Esophagus squamous epithelium (tissue), 5 donors: ENCODE data around the gene MARCHF2. TPM values are rescaled to one million over a fixed set of nuclear protein-coding genes. Genes with fewer than 3 reads are reported as not detected.
A peak's percentile ranks its signal among the peaks of the same experiment; 100 is the strongest.

ENCODE experiments used
- DNase-seq: peaks from one replicate; lab custom pipeline; 2025; lab: John Stamatoyannopoulos, UW
- H3K27ac ChIP-seq, 4 donors: fragments of 200-600 bp; sonication (generic); one replicate each; pipeline ENCODE4 v1.5.1; 2016 to 2019; ENCODE audit warnings: mild to moderate bottlenecking in 1 of 4
- H3K27me3 ChIP-seq, 4 donors: fragments of 200-600 bp; sonication (generic); 1 replicate in 3 of 4; 2 replicates in 1 of 4; pipeline versions ENCODE4 v1.5.1 to v1.6.0; 2017 to 2021; ENCODE audit warnings: antibody characterized with exemption in 1 of 4
- H3K36me3 ChIP-seq, 3 donors: fragments of 200-600 bp; sonication (generic); one replicate each; pipeline ENCODE4 v1.5.1; 2016 to 2019
- H3K4me1 ChIP-seq, 3 donors: fragments of 200-600 bp; sonication (generic); one replicate each; pipeline ENCODE4 v1.5.1; 2017 to 2019
- H3K4me3 ChIP-seq, 4 donors: fragments of 200-600 bp; sonication (generic); 1 replicate in 3 of 4; 2 replicates in 1 of 4; pipeline ENCODE4 v1.5.1; 2016 to 2019; ENCODE audit warnings: mild to moderate bottlenecking in 2 of 4, moderate library complexity in 1 of 4
- H3K9me3 ChIP-seq, 3 donors: fragments of 200-600 bp; sonication (generic); one replicate each; pipeline ENCODE4 v1.5.1; 2016 to 2019
- POLR2A ChIP-seq, 4 donors: fragments of 450-650 bp; IDR thresholded peaks; one replicate each; pipeline ENCODE4 v1.6.1; 2017; ENCODE audit warnings: antibody characterized with exemption in 4 of 4, mild to moderate bottlenecking in 4 of 4, moderate library complexity in 3 of 4
- WGBS, 2 donors: methylation state at CpG; one replicate each; pipeline ENCODE4 v1.1.5; 2018; 5-methylcytosine and 5-hydroxymethylcytosine counted together
- intact Hi-C: fragments of 100-400 bp; cut with DNase I; formaldehyde crosslinking; loops from one replicate; pipeline ENCODE4 v1.15.0; 2022
- total RNA-seq, 4 donors: library from RNA; depleted of rRNA; stranded (reverse); fragments of >200 nt; gene quantifications; one replicate each; pipeline ENCODE4 v1.1.0, GENCODE V29; 2016
- TF ChIP-seq, protein P1 (sequence below), 6 experiments: fragments of 450-650 bp in 4 of 6; fragments of 200-600 bp in 2 of 6; sonication (generic) in 2 of 6; IDR thresholded peaks; one replicate each; pipeline ENCODE4 v1.5.1; 2016 to 2019; ENCODE audit warnings: antibody characterized with exemption in 6 of 6, mild to moderate bottlenecking in 4 of 6, moderate library complexity in 4 of 6
- donor health status: DM: yes; HTN: yes; CAD: no.

Gene MARCHF2
- total RNA-seq, 4 donors from 2014 or later = 34.5 to 78.9 (median 61.7) TPM

DNA sequence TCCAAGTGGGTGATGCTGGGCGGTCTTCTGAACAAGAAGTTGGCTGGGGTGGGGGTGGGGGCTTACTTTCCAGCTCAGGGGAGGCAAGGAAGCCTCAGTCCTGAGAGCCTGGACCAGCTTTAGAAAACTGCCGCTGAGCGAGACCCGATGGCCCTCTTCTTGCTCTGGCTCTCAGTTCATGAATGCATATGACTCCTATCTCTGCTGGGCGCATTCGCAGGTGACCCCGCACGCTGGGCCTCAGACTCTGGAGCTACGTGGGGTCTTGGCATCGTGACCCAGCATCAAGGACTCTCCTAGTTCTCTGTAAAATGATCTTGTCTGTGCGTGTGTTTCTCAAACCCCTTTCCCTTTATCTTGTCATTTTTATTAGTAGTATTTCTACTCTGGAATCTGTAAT lies 69.6 kb downstream of the MARCHF2 start:
- TF ChIP-seq POLR2A (IDR thresholded peaks at IDR 0.05) = no peak
- TF ChIP-seq, protein P1, sequence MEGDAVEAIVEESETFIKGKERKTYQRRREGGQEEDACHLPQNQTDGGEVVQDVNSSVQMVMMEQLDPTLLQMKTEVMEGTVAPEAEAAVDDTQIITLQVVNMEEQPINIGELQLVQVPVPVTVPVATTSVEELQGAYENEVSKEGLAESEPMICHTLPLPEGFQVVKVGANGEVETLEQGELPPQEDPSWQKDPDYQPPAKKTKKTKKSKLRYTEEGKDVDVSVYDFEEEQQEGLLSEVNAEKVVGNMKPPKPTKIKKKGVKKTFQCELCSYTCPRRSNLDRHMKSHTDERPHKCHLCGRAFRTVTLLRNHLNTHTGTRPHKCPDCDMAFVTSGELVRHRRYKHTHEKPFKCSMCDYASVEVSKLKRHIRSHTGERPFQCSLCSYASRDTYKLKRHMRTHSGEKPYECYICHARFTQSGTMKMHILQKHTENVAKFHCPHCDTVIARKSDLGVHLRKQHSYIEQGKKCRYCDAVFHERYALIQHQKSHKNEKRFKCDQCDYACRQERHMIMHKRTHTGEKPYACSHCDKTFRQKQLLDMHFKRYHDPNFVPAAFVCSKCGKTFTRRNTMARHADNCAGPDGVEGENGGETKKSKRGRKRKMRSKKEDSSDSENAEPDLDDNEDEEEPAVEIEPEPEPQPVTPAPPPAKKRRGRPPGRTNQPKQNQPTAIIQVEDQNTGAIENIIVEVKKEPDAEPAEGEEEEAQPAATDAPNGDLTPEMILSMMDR (IDR thresholded peaks at IDR 0.05) = no peak
- DNase-seq = no peak
- intact Hi-C loops = no loop called here
- Histone ChIP-seq H3K9me3 (no peaks in the 10 kb centered on the region), H3K36me3 (peaks cover 18 to 90% (median 41%) of the 10 kb centered on the region in 3 donors), H3K4me3 (no peak overlapping the region), H3K27me3 (no peaks in the 10 kb centered on the region), H3K4me1 (peaks cover 14 to 96% (median 51%) of the 10 kb centered on the region in 3 donors), H3K27ac (peak overlapping the region in 3 of 4 donors; percentile 24 to 81 (median 72))
- 78 to 84% methylated on average over 10 of the region's 11 CpGs for WGBS, 2 donors

DNA sequence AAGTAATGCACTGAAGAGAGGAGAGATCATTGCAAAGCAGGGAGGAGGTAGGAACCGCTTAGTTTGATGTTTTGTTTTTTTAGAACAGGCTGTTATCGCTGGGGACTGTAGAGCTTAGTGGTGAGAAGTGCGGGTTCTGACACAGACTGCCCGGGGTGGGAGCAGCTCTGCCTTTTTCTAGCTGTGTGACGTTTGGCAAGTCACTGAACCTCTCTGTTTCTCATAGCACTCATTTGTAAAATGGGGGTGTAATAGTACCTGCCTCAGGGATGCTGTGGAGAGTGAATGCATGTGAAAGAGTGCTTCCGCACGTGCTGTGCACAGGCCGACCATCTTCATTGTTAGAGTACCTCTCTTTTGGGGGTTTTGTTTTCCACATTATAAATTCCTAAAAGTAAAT lies 70.1 kb downstream of the MARCHF2 start:
- Histone ChIP-seq H3K27ac (peak overlapping the region in 2 of 4 donors; percentile 72 to 81), H3K4me1 (peaks cover 18 to 96% (median 50%) of the 10 kb centered on the region in 3 donors), H3K9me3 (no peaks in the 10 kb centered on the region), H3K36me3 (peaks cover 18 to 90% (median 44%) of the 10 kb centered on the region in 3 donors), H3K4me3 (no peak overlapping the region), H3K27me3 (no peaks in the 10 kb centered on the region)
- DNase-seq = no peak
- no peak for TF ChIP-seq POLR2A (IDR thresholded peaks at IDR 0.05)
- TF ChIP-seq, protein P1 (IDR thresholded peaks at IDR 0.05) = no peak
- WGBS, 2 donors = 78 to 88% methylated on average over 7 to 8 of the region's 8 CpGs
- intact Hi-C loops = no loop called here

DNA sequence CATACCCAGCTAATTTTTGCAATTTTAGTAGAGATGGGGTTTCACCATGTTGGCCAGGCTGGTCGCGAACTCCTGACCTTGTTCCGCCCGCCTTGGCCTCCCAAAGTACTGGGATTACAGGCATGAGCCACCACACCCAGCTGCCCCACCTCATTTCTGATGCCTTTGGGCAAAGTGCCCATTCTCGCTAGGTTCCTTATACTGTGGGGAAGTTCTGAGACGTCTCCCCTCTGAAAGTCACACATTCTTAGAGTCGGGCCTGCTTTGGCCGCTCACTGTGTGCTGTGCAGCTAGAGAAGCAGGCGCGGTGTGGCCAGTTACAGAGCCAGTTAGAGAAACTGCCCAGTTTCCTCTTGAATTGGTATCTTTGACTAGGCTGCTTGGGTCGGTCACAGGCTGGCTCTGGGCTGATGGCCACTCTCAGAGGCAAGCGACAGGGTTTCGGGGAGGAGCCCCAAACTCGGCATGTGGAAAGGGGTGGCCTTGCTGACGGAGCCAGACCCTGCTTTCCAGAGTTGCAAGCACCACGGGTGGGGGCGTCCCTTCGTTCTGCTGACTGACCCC lies 71.3 kb downstream of the MARCHF2 start:
- no peak overlapping the region for H3K4me3 ChIP-seq
- no peaks in the 10 kb centered on the region for H3K27me3 ChIP-seq
- WGBS, 2 donors = 62 to 82% methylated on average over 9 to 14 of the region's 18 CpGs
- TF ChIP-seq, protein P1 (IDR thresholded peaks at IDR 0.05) = no peak
- TF ChIP-seq POLR2A (IDR thresholded peaks at IDR 0.05) = no peak
- H3K4me1 ChIP-seq = peaks cover 21 to 98% (median 54%) of the 10 kb centered on the region in 3 donors
- H3K9me3 ChIP-seq = no peaks in the 10 kb centered on the region
- peak overlapping the region; percentile 52 to 72 (median 60) for H3K27ac ChIP-seq
- no peak for DNase-seq
- intact Hi-C loops = no loop called here
- peaks cover 18 to 90% (median 44%) of the 10 kb centered on the region in 3 donors for H3K36me3 ChIP-seq

DNA sequence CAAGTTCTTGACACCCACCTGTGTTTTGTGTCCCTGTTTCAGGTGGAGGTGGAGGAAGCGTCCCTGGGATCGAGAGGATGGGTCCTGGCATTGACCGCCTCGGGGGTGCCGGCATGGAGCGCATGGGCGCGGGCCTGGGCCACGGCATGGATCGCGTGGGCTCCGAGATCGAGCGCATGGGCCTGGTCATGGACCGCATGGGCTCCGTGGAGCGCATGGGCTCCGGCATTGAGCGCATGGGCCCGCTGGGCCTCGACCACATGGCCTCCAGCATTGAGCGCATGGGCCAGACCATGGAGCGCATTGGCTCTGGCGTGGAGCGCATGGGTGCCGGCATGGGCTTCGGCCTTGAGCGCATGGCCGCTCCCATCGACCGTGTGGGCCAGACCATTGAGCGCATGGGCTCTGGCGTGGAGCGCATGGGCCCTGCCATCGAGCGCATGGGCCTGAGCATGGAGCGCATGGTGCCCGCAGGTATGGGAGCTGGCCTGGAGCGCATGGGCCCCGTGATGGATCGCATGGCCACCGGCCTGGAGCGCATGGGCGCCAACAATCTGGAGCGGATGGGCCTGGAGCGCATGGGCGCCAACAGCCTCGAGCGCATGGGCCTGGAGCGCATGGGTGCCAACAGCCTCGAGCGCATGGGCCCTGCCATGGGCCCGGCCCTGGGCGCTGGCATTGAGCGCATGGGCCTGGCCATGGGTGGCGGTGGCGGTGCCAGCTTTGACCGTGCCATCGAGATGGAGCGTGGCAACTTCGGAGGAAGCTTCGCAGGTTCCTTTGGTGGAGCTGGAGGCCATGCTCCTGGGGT lies 72.7 kb downstream of the MARCHF2 start:
- intact Hi-C loops = no loop called here
- TF ChIP-seq POLR2A (IDR thresholded peaks at IDR 0.05) = no peak
- TF ChIP-seq, protein P1 (IDR thresholded peaks at IDR 0.05) = no peak
- H3K4me3 ChIP-seq = no peak overlapping the region
- DNase-seq = no peak
- peaks cover 19 to 98% (median 59%) of the 10 kb centered on the region in 3 donors for H3K4me1 ChIP-seq
- no peaks in the 10 kb centered on the region for H3K27me3 ChIP-seq
- H3K9me3 ChIP-seq = no peaks in the 10 kb centered on the region
- H3K27ac ChIP-seq = no peak overlapping the region
- WGBS, 2 donors = 92 to 97% methylated on average over 6 to 21 of the region's 62 CpGs
- peaks cover 18 to 91% (median 44%) of the 10 kb centered on the region in 3 donors for H3K36me3 ChIP-seq

DNA sequence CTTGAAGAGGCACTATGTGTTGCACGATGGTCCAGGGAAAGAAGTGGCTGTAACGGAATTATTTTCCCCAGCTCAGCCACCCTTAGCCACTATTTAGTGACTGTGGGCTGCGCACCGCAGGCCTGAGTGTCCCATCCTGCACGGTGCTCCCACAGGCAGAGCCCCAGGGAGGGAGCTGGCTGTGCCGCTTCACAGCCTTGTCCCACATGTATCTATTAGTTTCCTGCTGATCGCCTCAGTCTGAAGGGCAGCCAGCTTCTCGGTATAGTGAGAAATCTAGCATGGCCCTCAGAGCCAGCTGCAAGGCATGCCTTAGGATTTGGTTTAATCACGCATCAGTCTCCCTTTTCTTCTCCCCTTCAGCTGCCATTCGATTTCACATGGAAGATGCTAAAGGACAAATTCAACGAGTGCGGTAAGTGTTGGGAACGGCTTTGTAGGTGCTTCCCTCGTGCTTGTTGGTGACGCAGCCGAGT lies 73.6 kb downstream of the MARCHF2 start:
- Histone ChIP-seq H3K9me3 (no peaks in the 10 kb centered on the region), H3K36me3 (peaks cover 18 to 81% (median 44%) of the 10 kb centered on the region in 3 donors), H3K27me3 (no peaks in the 10 kb centered on the region), H3K27ac (peak overlapping the region; percentile 13 to 89 (median 36)), H3K4me3 (no peak overlapping the region), H3K4me1 (peaks cover 19 to 98% (median 57%) of the 10 kb centered on the region in 3 donors)
- DNase-seq = no peak
- 74 to 82% methylated on average over 16 of the region's 16 CpGs for WGBS, 2 donors
- TF ChIP-seq POLR2A (IDR thresholded peaks at IDR 0.05) = no peak
- TF ChIP-seq, protein P1 (IDR thresholded peaks at IDR 0.05) = no peak
- intact Hi-C loops = no loop called here
